Measurements from ENCODE around the gene WDR86.

- no peak for TF ChIP-seq POLR2AphosphoS5 (IDR thresholded peaks at IDR 0.05; ENCODE audit: low read depth, low read length)
- TF ChIP-seq POLR2A (IDR thresholded peaks at IDR 0.05; ENCODE audit: low read depth, low read length) = no peak
- TF ChIP-seq SPI1 (IDR thresholded peaks at IDR 0.05; ENCODE audit: low read depth, low read length) = no peak
- TF ChIP-seq TAF1 (IDR thresholded peaks at IDR 0.05; ENCODE audit: low read depth, low read length) = no peak
- no peak for TF ChIP-seq PAX5 (IDR thresholded peaks at IDR 0.05; ENCODE audit: insufficient read depth, low read length, severe bottlenecking)
Observed at GRCh38 chr7:151371266-151371665, 38.6 kb downstream of the WDR86 start.
